Measurements from ENCODE around the gene HIF3A. TPM values are rescaled to one million over a fixed set of nuclear protein-coding genes. Genes with fewer than 3 reads are reported as not detected.
"Not testable (repeated sequence)": the region's sequence is repeated elsewhere in the genome, so short reads cannot be mapped to it uniquely, and the experiment has no call there.

HIF3A gene
- total and polyA plus RNA-seq, 2 experiments from 2014 or later, result 122 to 163 TPM

DNA sequence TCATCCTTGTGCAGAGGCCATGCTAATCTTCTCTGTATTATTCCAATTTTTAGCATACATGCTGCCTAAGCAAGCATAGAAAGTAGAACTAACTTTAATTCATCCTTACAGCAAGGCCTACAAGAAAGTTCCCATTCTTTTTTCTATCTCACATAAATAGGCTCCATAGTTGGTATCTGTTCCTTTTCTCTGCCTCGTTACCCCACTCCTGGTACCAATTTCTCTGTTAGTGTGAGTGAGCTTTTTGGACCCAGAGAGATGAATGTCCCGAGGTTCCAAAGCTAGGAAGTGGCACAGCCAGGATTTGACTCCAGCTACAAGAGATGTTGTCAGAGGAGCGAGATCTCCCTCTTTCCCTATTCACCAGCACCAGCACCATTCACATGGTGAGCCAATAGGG is 9.7 kb downstream of the HIF3A start:
- H3K36me3 ChIP-seq, result peaks cover 49% of the 10 kb centered on the region
- TF ChIP-seq, protein P1, sequence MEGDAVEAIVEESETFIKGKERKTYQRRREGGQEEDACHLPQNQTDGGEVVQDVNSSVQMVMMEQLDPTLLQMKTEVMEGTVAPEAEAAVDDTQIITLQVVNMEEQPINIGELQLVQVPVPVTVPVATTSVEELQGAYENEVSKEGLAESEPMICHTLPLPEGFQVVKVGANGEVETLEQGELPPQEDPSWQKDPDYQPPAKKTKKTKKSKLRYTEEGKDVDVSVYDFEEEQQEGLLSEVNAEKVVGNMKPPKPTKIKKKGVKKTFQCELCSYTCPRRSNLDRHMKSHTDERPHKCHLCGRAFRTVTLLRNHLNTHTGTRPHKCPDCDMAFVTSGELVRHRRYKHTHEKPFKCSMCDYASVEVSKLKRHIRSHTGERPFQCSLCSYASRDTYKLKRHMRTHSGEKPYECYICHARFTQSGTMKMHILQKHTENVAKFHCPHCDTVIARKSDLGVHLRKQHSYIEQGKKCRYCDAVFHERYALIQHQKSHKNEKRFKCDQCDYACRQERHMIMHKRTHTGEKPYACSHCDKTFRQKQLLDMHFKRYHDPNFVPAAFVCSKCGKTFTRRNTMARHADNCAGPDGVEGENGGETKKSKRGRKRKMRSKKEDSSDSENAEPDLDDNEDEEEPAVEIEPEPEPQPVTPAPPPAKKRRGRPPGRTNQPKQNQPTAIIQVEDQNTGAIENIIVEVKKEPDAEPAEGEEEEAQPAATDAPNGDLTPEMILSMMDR (IDR thresholded peaks at IDR 0.05; ENCODE audit: low read depth, low read length), result no peak
- no peak for DNase-seq (ENCODE audit: low read depth in 1 of 2, low spot score in 1 of 2)
- no peak overlapping the region for H3K27ac ChIP-seq
- no peak overlapping the region for H3K4me3 ChIP-seq
- H3K9me3 ChIP-seq (ENCODE audit: low read depth), result no peaks in the 10 kb centered on the region
- H3K4me1 ChIP-seq (ENCODE audit: low read depth), result peaks cover 17% of the 10 kb centered on the region
- H3K27me3 ChIP-seq, result no peaks in the 10 kb centered on the region

DNA sequence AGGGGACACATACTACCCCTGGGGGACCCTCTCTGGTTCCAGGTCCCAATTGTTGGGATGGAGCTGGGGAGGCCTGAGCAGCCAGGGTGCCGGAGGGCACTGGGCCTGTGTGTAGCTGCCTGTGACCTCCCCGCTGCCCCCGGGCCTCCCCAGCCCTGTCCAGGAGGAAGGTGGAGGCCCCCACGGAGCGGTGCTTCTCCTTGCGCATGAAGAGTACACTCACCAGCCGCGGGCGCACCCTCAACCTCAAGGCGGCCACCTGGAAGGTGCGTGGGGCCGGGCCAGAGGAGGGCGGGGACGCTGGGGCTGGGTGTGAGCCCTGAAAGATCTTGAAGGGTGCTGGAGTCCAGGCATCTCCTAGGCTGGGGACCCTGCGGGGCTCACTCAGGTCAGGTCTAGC is 11.7 kb downstream of the HIF3A start:
- TF ChIP-seq, protein P1 (IDR thresholded peaks at IDR 0.05; ENCODE audit: low read depth, low read length), result no peak
- no peaks in the 10 kb centered on the region for H3K27me3 ChIP-seq

DNA sequence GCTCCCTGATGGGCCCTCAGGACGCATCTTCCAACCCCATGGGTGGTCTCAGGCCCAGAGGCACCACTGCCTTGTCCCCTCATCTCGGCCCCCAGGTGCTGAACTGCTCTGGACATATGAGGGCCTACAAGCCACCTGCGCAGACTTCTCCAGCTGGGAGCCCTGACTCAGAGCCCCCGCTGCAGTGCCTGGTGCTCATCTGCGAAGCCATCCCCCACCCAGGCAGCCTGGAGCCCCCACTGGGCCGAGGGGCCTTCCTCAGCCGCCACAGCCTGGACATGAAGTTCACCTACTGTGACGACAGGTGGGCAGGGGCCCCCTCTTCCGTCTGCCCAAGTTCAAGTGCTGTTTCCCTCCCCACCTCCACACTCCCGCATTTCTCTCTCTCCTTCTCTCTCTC is 12.2 kb downstream of the HIF3A start:
- Histone ChIP-seq H3K36me3 (peaks cover 58% of the 10 kb centered on the region), H3K27ac (no peak overlapping the region), H3K4me1 (ENCODE audit: low read depth) (no peaks in the 10 kb centered on the region), H3K4me3 (no peak overlapping the region), H3K9me3 (ENCODE audit: low read depth) (no peaks in the 10 kb centered on the region), H3K27me3 (no peaks in the 10 kb centered on the region)
- DNase-seq (ENCODE audit: low read depth in 1 of 2, low spot score in 1 of 2), result no peak
- TF ChIP-seq, protein P1 (IDR thresholded peaks at IDR 0.05; ENCODE audit: low read depth, low read length), result no peak

More for the DNA sequence above, 11.7 kb downstream of the HIF3A start:
- Histone ChIP-seq H3K4me3 (no peak overlapping the region), H3K36me3 (peaks cover 58% of the 10 kb centered on the region), H3K4me1 (ENCODE audit: low read depth) (peaks cover 2% of the 10 kb centered on the region), H3K27ac (no peak overlapping the region), H3K9me3 (ENCODE audit: low read depth) (no peaks in the 10 kb centered on the region)
- no peak for DNase-seq (ENCODE audit: low read depth in 1 of 2, low spot score in 1 of 2)

DNA sequence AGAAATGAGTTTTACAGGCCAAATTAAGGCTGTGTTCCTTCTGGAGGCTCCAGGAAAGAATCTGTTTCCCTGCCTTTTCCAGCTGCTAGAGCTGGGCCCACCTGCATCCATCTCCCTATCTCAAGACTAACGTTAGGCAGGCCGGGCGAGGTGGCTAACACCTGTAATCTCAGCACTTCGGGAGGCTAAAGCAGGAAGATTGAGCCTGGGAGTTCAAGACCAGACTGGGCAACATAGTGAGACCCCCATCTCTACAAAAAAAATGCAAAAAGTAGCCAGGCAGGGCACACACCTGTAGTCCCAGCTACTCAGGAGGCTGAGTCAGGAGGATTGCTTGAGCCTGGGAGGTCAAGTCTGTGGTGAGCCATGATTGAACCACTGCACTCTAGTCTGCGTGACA is 14.6 kb downstream of the HIF3A start:
- no peak for DNase-seq (ENCODE audit: low read depth in 1 of 2, low spot score in 1 of 2)
- Histone ChIP-seq H3K4me3 (no peak overlapping the region), H3K36me3 (peaks cover 39% of the 10 kb centered on the region), H3K27me3 (no peaks in the 10 kb centered on the region), H3K27ac (no peak overlapping the region), H3K9me3 (ENCODE audit: low read depth) (no peaks in the 10 kb centered on the region), H3K4me1 (ENCODE audit: low read depth) (no peaks in the 10 kb centered on the region)
- TF ChIP-seq, protein P1 (IDR thresholded peaks at IDR 0.05; ENCODE audit: low read depth, low read length), result no peak

DNA sequence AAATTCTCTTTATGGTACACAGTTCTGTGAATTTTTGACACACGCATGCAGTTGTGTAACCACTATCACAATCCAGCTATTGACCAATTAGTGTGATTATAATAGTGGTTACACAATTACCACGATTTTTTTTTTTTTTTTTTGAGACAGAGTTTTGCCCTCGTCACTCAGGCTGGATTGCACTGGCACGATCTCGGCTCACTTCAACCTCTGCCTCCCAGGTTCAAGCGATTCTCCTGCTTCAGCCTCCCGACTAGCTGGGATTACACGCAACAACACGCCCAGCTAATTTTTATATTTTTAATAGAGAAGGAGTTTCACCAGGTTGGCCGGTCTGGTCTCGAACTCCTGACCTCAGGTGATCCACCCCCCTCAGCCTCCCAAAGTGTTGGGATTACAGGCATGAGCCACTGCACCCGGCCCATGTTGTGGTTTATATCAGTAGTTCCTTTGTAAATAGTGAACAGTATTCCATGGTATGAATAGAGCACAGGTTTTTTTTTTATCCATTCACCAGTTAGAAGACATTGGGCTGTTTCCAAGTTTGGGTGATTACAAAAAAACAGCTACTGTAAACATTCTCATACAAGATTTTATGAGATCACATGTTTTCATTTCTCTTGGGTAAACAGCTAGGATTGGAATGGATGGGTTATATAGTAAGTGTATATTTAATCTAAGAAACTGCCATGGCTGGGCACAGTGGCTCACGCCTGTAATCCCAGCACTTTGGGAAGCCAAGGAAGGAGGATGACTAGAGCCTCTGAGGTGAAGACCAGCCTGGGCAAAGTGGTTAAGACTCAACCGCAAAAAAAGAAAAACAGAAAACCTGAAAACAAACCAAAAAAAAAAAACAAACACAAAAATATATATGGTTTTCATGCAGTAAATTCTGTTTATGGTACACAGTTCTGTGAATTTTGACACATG is 17.0 kb downstream of the HIF3A start:
- H3K4me1 ChIP-seq (ENCODE audit: low read depth); H3K27ac ChIP-seq; H3K4me3 ChIP-seq; DNase-seq (ENCODE audit: low read depth in 1 of 2, low spot score in 1 of 2); H3K27me3 ChIP-seq; H3K9me3 ChIP-seq (ENCODE audit: low read depth): not testable (repeated sequence)
- peaks cover 38% of the 10 kb centered on the region for H3K36me3 ChIP-seq

DNA sequence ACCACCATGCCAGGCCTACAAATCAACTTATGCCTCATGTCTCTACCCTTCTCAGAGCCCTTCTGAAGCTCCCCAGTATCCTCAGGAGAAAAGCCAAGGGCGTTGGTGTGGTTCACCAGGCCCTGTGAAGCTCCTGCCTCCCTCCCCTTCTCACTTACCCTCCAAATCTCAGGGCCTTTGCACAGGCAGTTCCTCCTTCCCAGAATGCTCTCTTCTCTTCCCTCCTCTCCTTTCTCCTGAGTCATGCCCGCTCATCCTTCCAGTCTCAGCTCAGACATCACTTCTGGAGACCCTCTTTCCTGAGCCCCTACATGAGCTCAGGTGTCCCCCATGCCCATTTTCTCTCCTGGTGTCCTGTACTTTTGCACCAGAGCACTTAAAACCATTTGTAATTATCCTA is 20.5 kb downstream of the HIF3A start:
- TF ChIP-seq, protein P1 (IDR thresholded peaks at IDR 0.05; ENCODE audit: low read depth, low read length), result no peak
- Histone ChIP-seq H3K27ac (no peak overlapping the region), H3K4me1 (ENCODE audit: low read depth) (no peaks in the 10 kb centered on the region), H3K27me3 (no peaks in the 10 kb centered on the region), H3K9me3 (ENCODE audit: low read depth) (no peaks in the 10 kb centered on the region), H3K36me3 (peaks cover 33% of the 10 kb centered on the region), H3K4me3 (no peak overlapping the region)
- no peak for DNase-seq (ENCODE audit: low read depth in 1 of 2, low spot score in 1 of 2)

All from cardiac muscle cell (in vitro differentiated cells and primary cell).